HepG2 (cell line): Measurements from ENCODE around the gene ZDHHC13. TPM values are rescaled to one million over a fixed set of nuclear protein-coding genes. Genes with fewer than 3 reads are reported as not detected.

Source experiments
- ATAC-seq: fragments of 200-7000 bp; cut with Tn5 transposase; 3 replicates; pipeline ENCODE4 v1.9.1; 2020; ENCODE audit warnings: mild to moderate bottlenecking, moderate library complexity
- BruUV-seq: library from RNA; stranded (reverse); fragments of 400-500 nt; replicated peaks from 2 replicates; lab custom pipeline; 2021; lab: Mats Ljungman, UMichigan
- CTCF ChIA-PET: fragments of 300-600 bp; formaldehyde crosslinking; extraction: SDS; loops from one replicate; lab custom pipeline; 2021; ENCODE audit warnings: low total read pairs, inconsistent platforms, low intra/inter-chr PET ratio; lab: Yijun Ruan, JAX
- POLR2A ChIA-PET: fragments of 350-600 bp; sonication (Branson Sonifier 250); formaldehyde crosslinking; loops from one replicate; lab custom pipeline; 2020; ENCODE audit warnings: antibody characterized with exemption, inconsistent platforms; lab: Yijun Ruan, JAX
- DNase-seq: peaks from one replicate; pipeline ENCODE4 v3.0.0-alpha.2; 2015; ENCODE audit warnings: low spot score
- FAIRE-seq: peaks from 3 replicates; lab custom pipeline; 2011; peaks lifted over from hg19 to GRCh38; lab: Jason Lieb, UNC
- H2AFZ ChIP-seq: one replicate; pipeline ENCODE4 v1.6.1; 2011; ENCODE audit warnings: low read length, inconsistent platforms
- H3K27ac ChIP-seq: fragments of 300-600 bp; 3 replicates; pipeline ENCODE4 v1.8.0; 2011; ENCODE audit warnings: mixed run types, mild to moderate bottlenecking, mixed read lengths, low read length, inconsistent platforms; ENCODE audit not compliant: insufficient read depth; ENCODE audit errors: extremely low read length
- H3K27me3 ChIP-seq, 2 experiments: fragments of 200-600 bp in 1 of 2; 2 replicates in 1 of 2; 3 replicates in 1 of 2; pipeline versions ENCODE4 v1.6.0 to v1.8.0; 2011; ENCODE audit warnings: low read length in 2 of 2, mild to moderate bottlenecking in 2 of 2, moderate library complexity in 2 of 2, inconsistent platforms in 1 of 2; ENCODE audit not compliant: insufficient read depth in 2 of 2, control insufficient read depth in 1 of 2
- H3K36me3 ChIP-seq, 2 experiments: fragments of 200-600 bp in 1 of 2; replicated peaks in 1 of 2; 2 replicates in 1 of 2; 3 replicates in 1 of 2; pipeline versions ENCODE4 v1.5.1 to v1.8.0; 2011; ENCODE audit warnings: low read length in 2 of 2, inconsistent platforms in 1 of 2; ENCODE audit not compliant: insufficient read depth in 2 of 2, control insufficient read depth in 1 of 2
- H3K4me1 ChIP-seq: 2 replicates; pipeline ENCODE4 v1.5.1; 2012; ENCODE audit warnings: low read length, inconsistent platforms; ENCODE audit not compliant: insufficient read depth
- H3K4me2 ChIP-seq: 2 replicates; pipeline ENCODE4 v1.6.0; 2011; ENCODE audit warnings: low read depth, low read length, inconsistent platforms
- H3K4me3 ChIP-seq, 3 experiments: fragments of 200-600 bp in 1 of 3; sonication (generic), shearing (Covaris generic) in 1 of 3; replicated peaks in 1 of 3; 2 replicates each; pipeline ENCODE4 v1.5.1; 2011 to 2016; ENCODE audit warnings: low read length in 3 of 3, inconsistent platforms in 2 of 3, low read depth in 2 of 3, mild to moderate bottlenecking in 2 of 3, control low read depth in 1 of 3, mixed read lengths in 1 of 3; ENCODE audit not compliant: insufficient read depth in 1 of 3
- H3K79me2 ChIP-seq: one replicate; pipeline ENCODE4 v1.6.1; 2011; ENCODE audit warnings: low read length, inconsistent platforms; ENCODE audit not compliant: insufficient read depth
- H3K9ac ChIP-seq: 2 replicates; pipeline ENCODE4 v1.6.0; 2011; ENCODE audit warnings: mild to moderate bottlenecking, low read depth, low read length, inconsistent platforms; ENCODE audit not compliant: insufficient read depth
- H3K9me3 ChIP-seq: 2 replicates; pipeline ENCODE4 v1.5.1; 2012; ENCODE audit warnings: mild to moderate bottlenecking, low read length
- H4K20me1 ChIP-seq: 2 replicates; pipeline ENCODE4 v1.6.0; 2011; ENCODE audit warnings: inconsistent platforms, mild to moderate bottlenecking, low read length, moderate library complexity; ENCODE audit not compliant: insufficient read depth
- CCDC6 ChIP-seq: sonication (generic); formaldehyde crosslinking; IDR thresholded peaks from 2 replicates; pipeline ENCODE4 v1.8.1; 2022; ENCODE audit warnings: mild to moderate bottlenecking, missing genetic modification reagents, moderate library complexity
- HOXD1 ChIP-seq: sonication (generic); formaldehyde crosslinking; IDR thresholded peaks from 2 replicates; pipeline ENCODE4 v1.5.0; 2020; ENCODE audit warnings: missing genetic modification reagents
- MTF2 ChIP-seq: sonication (generic); formaldehyde crosslinking; IDR thresholded peaks from 2 replicates; pipeline ENCODE4 v1.5.0; 2020; ENCODE audit warnings: missing genetic modification reagents, borderline replicate concordance
- MZF1 ChIP-seq: sonication (generic); formaldehyde crosslinking; IDR thresholded peaks from 2 replicates; pipeline ENCODE4 v1.8.1; 2023; ENCODE audit warnings: mild to moderate bottlenecking, missing genetic modification reagents, borderline replicate concordance
- SPEN ChIP-seq: sonication (generic); formaldehyde crosslinking; IDR thresholded peaks from 2 replicates; pipeline ENCODE4 v1.5.1; 2020; ENCODE audit warnings: low read depth, mild to moderate bottlenecking, missing genetic modification reagents
- SRSF4 ChIP-seq: fragments of 200-400 bp; formaldehyde crosslinking; IDR thresholded peaks from one replicate; pipeline ENCODE4 v1.6.1; 2018; ENCODE audit warnings: mild to moderate bottlenecking, low read depth, low read length, moderate library complexity; ENCODE audit not compliant: poor library complexity, severe bottlenecking
- ZBTB1 ChIP-seq: sonication (generic); formaldehyde crosslinking; IDR thresholded peaks from 2 replicates; pipeline ENCODE4 v1.4.0; 2020; ENCODE audit warnings: missing genetic modification reagents, borderline replicate concordance
- ZFX ChIP-seq: sonication (generic); formaldehyde crosslinking; IDR thresholded peaks from 2 replicates; pipeline ENCODE4 v1.4.0; 2020; ENCODE audit warnings: mild to moderate bottlenecking, low read depth, missing genetic modification reagents, moderate library complexity
- ZKSCAN8 ChIP-seq: IDR thresholded peaks from 2 replicates; pipeline ENCODE4 v1.6.1; 2016; ENCODE audit warnings: borderline replicate concordance, missing genetic modification reagents, missing compliant biosample characterization
- WGBS: methylation state at CpG from one replicate; pipeline ENCODE4 v1.1.6; 2017; ENCODE audit warnings: low lambda C conversion rate; 5-methylcytosine and 5-hydroxymethylcytosine counted together
- in situ Hi-C: cut with HindIII; loops from 2 replicates; pipeline ENCODE4 v1.10.0; 2017; ENCODE audit warnings: low pct_unique_long_range_greater_than_20kb; ENCODE audit not compliant: extremely low pct_ligation_motif_present
- intact Hi-C: fragments of 100-400 bp; cut with micrococcal nuclease; formaldehyde crosslinking; loops from one replicate; pipeline ENCODE4 v1.10.0; 2022; ENCODE audit not compliant: unreplicated experiment
- polyA plus RNA-seq, 8 experiments: library from polyadenylated mRNA; depleted of rRNA in 3 of 8; stranded (reverse) in 7 of 8; unstranded in 1 of 8; fragments of >200 nt; fragmentation: Illumina TruSeq in 4 of 8; extraction: Trizol in 4 of 8; gene quantifications; 2 replicates each; pipeline versions ENCODE4 v1.2.1 to v1.2.3, GENCODE V29; 2011 to 2016; ENCODE audit warnings: low read depth in 4 of 8, missing spikeins in 1 of 8, mixed read lengths in 1 of 8; ENCODE audit not compliant: insufficient read depth in 1 of 8
- total RNA-seq, 5 experiments: library from RNA; depleted of rRNA; stranded (reverse); fragments of >200 nt; fragmentation: Illumina TruSeq; extraction: Trizol; gene quantifications; 2 replicates each; pipeline ENCODE4 v1.2.3, GENCODE V29; 2016; ENCODE audit warnings: low read depth in 1 of 5
- TF ChIP-seq, protein P1 (sequence below): sonication (generic); formaldehyde crosslinking; IDR thresholded peaks from 2 replicates; pipeline ENCODE4 v1.4.0; 2020; ENCODE audit warnings: missing genetic modification reagents, borderline replicate concordance
- TF ChIP-seq, protein P2 (sequence below): sonication (generic); formaldehyde crosslinking; IDR thresholded peaks from 2 replicates; pipeline ENCODE4 v1.4.0; 2020; ENCODE audit warnings: mild to moderate bottlenecking, missing genetic modification reagents, borderline replicate concordance

The ZDHHC13 gene
- total and polyA plus RNA-seq, 2 of the 13 experiments (the other 11 are each of a cell fraction or from before 2014, with no cell fraction given) = 10.9 to 11.8 TPM

DNA sequence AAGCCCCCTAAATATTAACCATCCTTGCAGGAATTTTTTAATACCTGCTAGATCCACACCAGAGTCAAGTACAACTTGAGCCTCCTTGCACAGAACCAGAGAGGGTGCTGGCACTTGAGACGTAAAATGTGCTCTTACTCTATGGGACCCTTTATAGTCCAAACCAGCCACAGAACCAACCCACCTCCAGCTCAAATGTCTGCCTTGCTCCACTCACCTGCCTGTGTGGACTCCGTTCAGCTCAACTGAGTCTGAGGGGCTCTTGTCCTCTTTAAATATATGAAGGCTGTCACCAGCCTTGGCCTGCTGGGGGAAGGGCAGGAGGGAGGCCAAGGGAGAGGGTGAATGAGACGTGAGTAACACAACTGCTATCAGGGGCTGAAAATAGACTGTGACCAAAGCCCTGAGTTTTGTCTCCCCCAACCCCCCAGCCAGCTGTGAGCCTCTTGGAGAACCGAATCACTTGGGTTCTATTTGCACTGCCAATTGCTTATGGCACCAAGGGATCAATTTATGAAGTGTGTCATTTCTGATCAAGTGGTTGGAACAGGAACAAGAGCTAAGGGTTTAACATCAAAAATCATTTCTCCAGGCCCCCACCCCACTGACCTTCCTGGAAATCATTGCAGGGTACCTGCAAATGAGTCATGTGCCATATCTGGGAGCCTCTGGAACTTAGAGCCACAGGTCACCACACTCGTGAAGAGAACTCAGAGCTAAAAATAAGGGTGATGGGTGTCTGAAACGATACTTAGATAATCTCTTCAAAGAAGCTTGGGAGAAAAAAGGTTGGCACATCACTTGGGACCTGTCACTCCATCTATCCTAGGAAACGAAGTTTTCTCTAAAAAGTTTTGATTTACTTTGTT, 85.0 kb downstream of the ZDHHC13 start, which contains the start of gene CSRP3:
Gene CSRP3, minus strand, starts transcription at position 247 of the 869 bp plus-strand sequence. CDS start 9,535 bp downstream, outside the sequence.
- no peak within 1 kb of the TSS for H3K4me2 ChIP-seq
- H2AFZ ChIP-seq = no peak within 1 kb of the TSS
- H4K20me1 ChIP-seq = no peaks in the 10 kb centered on the region
- no peaks in the 10 kb centered on the region for H3K36me3 ChIP-seq
- in situ Hi-C loops = no loop called here
- FAIRE-seq = no peak
- ChIA-PET CTCF (no interaction called here), POLR2A (no interaction called here)
- BruUV-seq = no TSS peak
- no peak within 1 kb of the TSS for H3K27ac ChIP-seq
- H3K9ac ChIP-seq = no peak within 1 kb of the TSS
- H3K79me2 ChIP-seq = no peaks in the 10 kb centered on the region
- intact Hi-C loops = no loop called here
- DNase-seq = no peak
- H3K4me3 ChIP-seq = no peak within 1 kb of the TSS
- H3K9me3 ChIP-seq = no peaks in the 10 kb centered on the region
- H3K4me1 ChIP-seq = no peaks in the 10 kb centered on the region
- H3K27me3 ChIP-seq = peaks cover 0 to 18% of the 10 kb centered on the region in 2 experiments; a peak in 2 of 5 replicates
- 4% methylated on average over 7 of the region's 7 CpGs for WGBS
- no peak for ATAC-seq
- TF ChIP-seq ZKSCAN8 (CRISPR knock-in tag) (no peak), MTF2 (CRISPR knock-in tag) (no peak), MZF1 (no peak), SRSF4 (no peak), ZBTB1 (no peak), HOXD1 (no peak), ZFX (no peak), SPEN (no peak), CCDC6 (CRISPR knock-in tag) (no peak)
- TF ChIP-seq, protein P1, sequence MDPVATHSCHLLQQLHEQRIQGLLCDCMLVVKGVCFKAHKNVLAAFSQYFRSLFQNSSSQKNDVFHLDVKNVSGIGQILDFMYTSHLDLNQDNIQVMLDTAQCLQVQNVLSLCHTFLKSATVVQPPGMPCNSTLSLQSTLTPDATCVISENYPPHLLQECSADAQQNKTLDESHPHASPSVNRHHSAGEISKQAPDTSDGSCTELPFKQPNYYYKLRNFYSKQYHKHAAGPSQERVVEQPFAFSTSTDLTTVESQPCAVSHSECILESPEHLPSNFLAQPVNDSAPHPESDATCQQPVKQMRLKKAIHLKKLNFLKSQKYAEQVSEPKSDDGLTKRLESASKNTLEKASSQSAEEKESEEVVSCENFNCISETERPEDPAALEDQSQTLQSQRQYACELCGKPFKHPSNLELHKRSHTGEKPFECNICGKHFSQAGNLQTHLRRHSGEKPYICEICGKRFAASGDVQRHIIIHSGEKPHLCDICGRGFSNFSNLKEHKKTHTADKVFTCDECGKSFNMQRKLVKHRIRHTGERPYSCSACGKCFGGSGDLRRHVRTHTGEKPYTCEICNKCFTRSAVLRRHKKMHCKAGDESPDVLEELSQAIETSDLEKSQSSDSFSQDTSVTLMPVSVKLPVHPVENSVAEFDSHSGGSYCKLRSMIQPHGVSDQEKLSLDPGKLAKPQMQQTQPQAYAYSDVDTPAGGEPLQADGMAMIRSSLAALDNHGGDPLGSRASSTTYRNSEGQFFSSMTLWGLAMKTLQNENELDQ = no peak
- TF ChIP-seq, protein P2, sequence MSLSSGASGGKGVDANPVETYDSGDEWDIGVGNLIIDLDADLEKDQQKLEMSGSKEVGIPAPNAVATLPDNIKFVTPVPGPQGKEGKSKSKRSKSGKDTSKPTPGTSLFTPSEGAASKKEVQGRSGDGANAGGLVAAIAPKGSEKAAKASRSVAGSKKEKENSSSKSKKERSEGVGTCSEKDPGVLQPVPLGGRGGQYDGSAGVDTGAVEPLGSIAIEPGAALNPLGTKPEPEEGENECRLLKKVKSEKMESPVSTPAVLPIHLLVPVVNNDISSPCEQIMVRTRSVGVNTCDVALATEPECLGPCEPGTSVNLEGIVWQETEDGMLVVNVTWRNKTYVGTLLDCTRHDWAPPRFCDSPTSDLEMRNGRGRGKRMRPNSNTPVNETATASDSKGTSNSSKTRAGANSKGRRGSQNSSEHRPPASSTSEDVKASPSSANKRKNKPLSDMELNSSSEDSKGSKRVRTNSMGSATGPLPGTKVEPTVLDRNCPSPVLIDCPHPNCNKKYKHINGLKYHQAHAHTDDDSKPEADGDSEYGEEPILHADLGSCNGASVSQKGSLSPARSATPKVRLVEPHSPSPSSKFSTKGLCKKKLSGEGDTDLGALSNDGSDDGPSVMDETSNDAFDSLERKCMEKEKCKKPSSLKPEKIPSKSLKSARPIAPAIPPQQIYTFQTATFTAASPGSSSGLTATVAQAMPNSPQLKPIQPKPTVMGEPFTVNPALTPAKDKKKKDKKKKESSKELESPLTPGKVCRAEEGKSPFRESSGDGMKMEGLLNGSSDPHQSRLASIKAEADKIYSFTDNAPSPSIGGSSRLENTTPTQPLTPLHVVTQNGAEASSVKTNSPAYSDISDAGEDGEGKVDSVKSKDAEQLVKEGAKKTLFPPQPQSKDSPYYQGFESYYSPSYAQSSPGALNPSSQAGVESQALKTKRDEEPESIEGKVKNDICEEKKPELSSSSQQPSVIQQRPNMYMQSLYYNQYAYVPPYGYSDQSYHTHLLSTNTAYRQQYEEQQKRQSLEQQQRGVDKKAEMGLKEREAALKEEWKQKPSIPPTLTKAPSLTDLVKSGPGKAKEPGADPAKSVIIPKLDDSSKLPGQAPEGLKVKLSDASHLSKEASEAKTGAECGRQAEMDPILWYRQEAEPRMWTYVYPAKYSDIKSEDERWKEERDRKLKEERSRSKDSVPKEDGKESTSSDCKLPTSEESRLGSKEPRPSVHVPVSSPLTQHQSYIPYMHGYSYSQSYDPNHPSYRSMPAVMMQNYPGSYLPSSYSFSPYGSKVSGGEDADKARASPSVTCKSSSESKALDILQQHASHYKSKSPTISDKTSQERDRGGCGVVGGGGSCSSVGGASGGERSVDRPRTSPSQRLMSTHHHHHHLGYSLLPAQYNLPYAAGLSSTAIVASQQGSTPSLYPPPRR (CRISPR knock-in tag) = no peak
